GM12878 (cell line): ENCODE results near the gene VARS1. TPM values are rescaled to one million over a fixed set of nuclear protein-coding genes. Genes with fewer than 3 reads are reported as not detected.

Experiments
- BACH1 ChIP-seq: fragments of 450-650 bp; IDR thresholded peaks from 2 replicates; pipeline ENCODE4 v1.6.1; 2017; ENCODE audit warnings: mild to moderate bottlenecking, borderline replicate concordance
- EP300 ChIP-seq, 2 experiments: fragments of 150-350 bp in 1 of 2; IDR thresholded peaks; 2 replicates each; pipeline ENCODE4 v1.6.1; 2011 to 2012; ENCODE audit warnings: low read depth in 2 of 2, low read length in 2 of 2, borderline replicate concordance in 1 of 2, improper control_type of control experiment in 1 of 2, inconsistent platforms in 1 of 2; ENCODE audit not compliant: control insufficient read depth in 1 of 2
- FOXM1 ChIP-seq: IDR thresholded peaks from 2 replicates; pipeline ENCODE4 v1.6.1; 2012; ENCODE audit warnings: low read depth, mild to moderate bottlenecking, inconsistent platforms, low read length, moderate library complexity
- GATAD2B ChIP-seq: fragments of 450-650 bp; conservative IDR thresholded peaks from 2 replicates; pipeline ENCODE4 v1.6.1; 2017; ENCODE audit warnings: low read depth, mild to moderate bottlenecking, moderate library complexity
- HSF1 ChIP-seq: fragments of 150-350 bp; IDR thresholded peaks from 2 replicates; pipeline ENCODE4 v1.6.1; 2014; ENCODE audit warnings: mild to moderate bottlenecking, low read depth, low read length
- IRF5 ChIP-seq: fragments of 450-650 bp; IDR thresholded peaks from 2 replicates; pipeline ENCODE4 v1.6.1; 2017; ENCODE audit warnings: borderline replicate concordance
- NBN ChIP-seq: fragments of 450-650 bp; IDR thresholded peaks from 2 replicates; pipeline ENCODE4 v1.6.1; 2016
- NKRF ChIP-seq: fragments of 450-650 bp; conservative IDR thresholded peaks from 2 replicates; pipeline ENCODE4 v1.6.1; 2017; ENCODE audit warnings: mild to moderate bottlenecking, moderate library complexity
- POLR2AphosphoS5 ChIP-seq: IDR thresholded peaks from 2 replicates; pipeline ENCODE4 v1.6.1; 2011; ENCODE audit warnings: mild to moderate bottlenecking, low read length, inconsistent platforms
- POU2F2 ChIP-seq: IDR thresholded peaks from 3 replicates; pipeline ENCODE4 v1.6.1; 2011; ENCODE audit warnings: low read depth, mild to moderate bottlenecking, low read length, borderline replicate concordance
- TARDBP ChIP-seq: IDR thresholded peaks from 2 replicates; pipeline ENCODE4 v1.6.1; 2016; ENCODE audit warnings: borderline replicate concordance
- YY1 ChIP-seq: IDR thresholded peaks from 2 replicates; pipeline ENCODE4 v1.6.1; 2011; ENCODE audit warnings: low read depth, mild to moderate bottlenecking, low read length
- ZBTB40 ChIP-seq: fragments of 450-650 bp; IDR thresholded peaks from 2 replicates; pipeline ENCODE4 v1.6.1; 2016; ENCODE audit warnings: mild to moderate bottlenecking, moderate library complexity, borderline replicate concordance
- polyA plus RNA-seq, 11 experiments: library from polyadenylated mRNA; depleted of rRNA in 4 of 11; unstranded in 6 of 11; stranded (reverse) in 5 of 11; fragments of >200 nt; fragmentation: Nextera tagmentation in 4 of 11; fragmentation: Illumina TruSeq in 1 of 11; extraction: Ambion mirVana in 4 of 11; extraction: Trizol in 1 of 11; gene quantifications; 1 replicate in 1 of 11; 2 replicates in 10 of 11; pipeline versions ENCODE4 v1.2.1 to v1.2.3, GENCODE V29; 2011 to 2016; ENCODE audit warnings: inconsistent platforms in 2 of 11, missing spikeins in 2 of 11, low read depth in 1 of 11
- total RNA-seq, 4 experiments: library from RNA; depleted of rRNA in 3 of 4; stranded (reverse); fragments of >200 nt in 3 of 4; fragmentation: Illumina TruSeq in 1 of 4; extraction: Trizol in 1 of 4; gene quantifications; 2 replicates each; pipeline versions ENCODE4 v1.2.1 to v1.2.3, GENCODE V29; 2013 to 2021

Gene VARS1
- total and polyA plus RNA-seq, 10 of the 15 experiments (the other 5 are each of a cell fraction or from before 2014, with no cell fraction given), result 1.2 to 243 (median 80.7) TPM

DNA sequence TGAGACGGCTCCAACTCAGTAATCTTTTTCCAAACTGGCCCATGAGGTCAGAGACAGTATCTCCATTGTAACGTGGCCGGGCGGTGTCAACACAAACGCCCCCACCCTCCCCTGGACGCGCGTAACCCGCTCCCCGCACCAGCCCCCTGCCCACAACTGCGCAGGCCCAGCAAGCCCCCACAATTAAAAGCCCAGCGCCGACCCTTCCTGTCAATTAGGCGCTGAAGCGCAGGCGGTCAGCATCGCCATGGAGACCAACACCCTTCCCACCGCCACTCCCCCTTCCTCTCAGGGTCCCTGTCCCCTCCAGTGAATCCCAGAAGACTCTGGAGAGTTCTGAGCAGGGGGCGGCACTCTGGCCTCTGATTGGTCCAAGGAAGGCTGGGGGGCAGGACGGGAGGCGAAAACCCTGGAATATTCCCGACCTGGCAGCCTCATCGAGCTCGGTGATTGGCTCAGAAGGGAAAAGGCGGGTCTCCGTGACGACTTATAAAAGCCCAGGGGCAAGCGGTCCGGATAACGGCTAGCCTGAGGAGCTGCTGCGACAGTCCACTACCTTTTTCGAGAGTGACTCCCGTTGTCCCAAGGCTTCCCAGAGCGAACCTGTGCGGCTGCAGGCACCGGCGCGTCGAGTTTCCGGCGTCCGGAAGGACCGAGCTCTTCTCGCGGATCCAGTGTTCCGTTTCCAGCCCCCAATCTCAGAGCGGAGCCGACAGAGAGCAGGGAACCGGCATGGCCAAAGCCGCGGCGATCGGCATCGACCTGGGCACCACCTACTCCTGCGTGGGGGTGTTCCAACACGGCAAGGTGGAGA, 19.7 kb upstream of the VARS1 start, which contains the start of the genes HSPA1A and HSPA1L (continued):
- TF ChIP-seq IRF5 (no peak), FOXM1 (no peak), POLR2AphosphoS5 (peak; percentile 93), YY1 (0 out of 2 replicates have a peak, but pooled peaks have one; percentile 7), EP300 (IDR thresholded peaks at IDR 0.05; ENCODE audit: borderline replicate concordance in 1 of 2, control insufficient read depth in 1 of 2, low read depth in 2 of 2, low read length in 2 of 2) (0 out of 4 replicates have a peak, but pooled peaks of 1 of the 2 experiments have one; percentile 30), BACH1 (peak; percentile 81; the same call in 1 of the 2 replicates), NBN (0 out of 2 replicates have a peak, but pooled peaks have one; percentile 35), NKRF (peak; percentile 52; the same call in 1 of the 2 replicates), TARDBP (no peak), POU2F2 (peak; percentile 45; the same call in 1 of the 3 replicates), GATAD2B (peak; percentile 62; the same call in 1 of the 2 replicates), ZBTB40 (peak; percentile 62; the same call in 1 of the 2 replicates), HSF1 (peak; percentile 100)
